Measurements from ENCODE around the gene ZNF282.
A peak's percentile ranks its signal among the peaks of the same experiment; 100 is the strongest.

ZNF282 gene

DNA sequence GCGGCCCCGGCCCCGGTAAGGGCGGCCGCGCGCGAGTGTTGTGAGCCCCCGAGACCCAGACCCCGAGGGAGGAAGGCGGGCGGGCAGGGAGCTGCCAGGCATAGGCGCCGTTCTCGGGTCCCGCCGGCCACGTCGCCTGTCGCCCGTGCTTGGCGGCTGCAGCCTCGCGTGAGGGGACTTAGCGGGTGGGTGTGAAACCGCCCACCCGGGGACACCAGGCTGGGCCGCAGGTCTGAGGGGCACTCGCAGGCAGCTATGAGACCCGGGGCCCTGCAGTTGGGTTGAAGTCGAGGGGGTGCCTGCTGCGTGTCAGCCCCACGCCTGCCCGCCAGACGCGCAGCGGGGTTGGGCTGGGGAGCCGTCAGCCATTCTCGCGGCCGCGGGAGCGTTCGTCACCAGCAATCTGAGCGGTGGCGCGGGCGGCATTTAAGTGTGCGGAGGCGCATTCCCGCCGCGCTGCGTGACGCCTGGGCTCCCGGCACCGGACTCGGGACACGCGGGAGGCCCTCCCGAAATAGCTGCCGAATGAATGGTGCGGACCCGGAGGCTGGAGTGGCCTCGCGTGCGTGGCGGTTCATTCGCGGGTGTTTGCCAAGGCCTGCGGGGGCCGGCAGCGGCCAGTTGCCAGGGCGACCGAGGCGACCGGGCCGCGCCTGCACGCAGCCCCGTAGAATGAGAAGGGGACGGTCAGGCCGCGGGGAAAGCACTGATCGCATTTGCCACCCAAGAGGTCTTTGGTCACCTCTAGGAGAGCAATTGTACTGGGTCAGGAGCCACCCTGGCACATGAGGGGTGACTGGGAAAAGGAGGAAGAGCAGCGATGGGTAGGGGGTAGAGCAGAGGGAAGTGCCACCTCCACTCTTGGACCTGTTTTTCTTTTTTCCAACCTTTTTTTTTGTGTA, 47.3 kb upstream of the ZNF282 start (continued):
- TF ChIP-seq, protein P1, sequence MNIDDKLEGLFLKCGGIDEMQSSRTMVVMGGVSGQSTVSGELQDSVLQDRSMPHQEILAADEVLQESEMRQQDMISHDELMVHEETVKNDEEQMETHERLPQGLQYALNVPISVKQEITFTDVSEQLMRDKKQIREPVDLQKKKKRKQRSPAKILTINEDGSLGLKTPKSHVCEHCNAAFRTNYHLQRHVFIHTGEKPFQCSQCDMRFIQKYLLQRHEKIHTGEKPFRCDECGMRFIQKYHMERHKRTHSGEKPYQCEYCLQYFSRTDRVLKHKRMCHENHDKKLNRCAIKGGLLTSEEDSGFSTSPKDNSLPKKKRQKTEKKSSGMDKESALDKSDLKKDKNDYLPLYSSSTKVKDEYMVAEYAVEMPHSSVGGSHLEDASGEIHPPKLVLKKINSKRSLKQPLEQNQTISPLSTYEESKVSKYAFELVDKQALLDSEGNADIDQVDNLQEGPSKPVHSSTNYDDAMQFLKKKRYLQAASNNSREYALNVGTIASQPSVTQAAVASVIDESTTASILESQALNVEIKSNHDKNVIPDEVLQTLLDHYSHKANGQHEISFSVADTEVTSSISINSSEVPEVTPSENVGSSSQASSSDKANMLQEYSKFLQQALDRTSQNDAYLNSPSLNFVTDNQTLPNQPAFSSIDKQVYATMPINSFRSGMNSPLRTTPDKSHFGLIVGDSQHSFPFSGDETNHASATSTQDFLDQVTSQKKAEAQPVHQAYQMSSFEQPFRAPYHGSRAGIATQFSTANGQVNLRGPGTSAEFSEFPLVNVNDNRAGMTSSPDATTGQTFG (tag by site-specific recombination; IDR thresholded peaks at IDR 0.05; ENCODE audit: borderline replicate concordance) = no peak; the same call in 1 of the 2 replicates
- TF ChIP-seq, protein P2, sequence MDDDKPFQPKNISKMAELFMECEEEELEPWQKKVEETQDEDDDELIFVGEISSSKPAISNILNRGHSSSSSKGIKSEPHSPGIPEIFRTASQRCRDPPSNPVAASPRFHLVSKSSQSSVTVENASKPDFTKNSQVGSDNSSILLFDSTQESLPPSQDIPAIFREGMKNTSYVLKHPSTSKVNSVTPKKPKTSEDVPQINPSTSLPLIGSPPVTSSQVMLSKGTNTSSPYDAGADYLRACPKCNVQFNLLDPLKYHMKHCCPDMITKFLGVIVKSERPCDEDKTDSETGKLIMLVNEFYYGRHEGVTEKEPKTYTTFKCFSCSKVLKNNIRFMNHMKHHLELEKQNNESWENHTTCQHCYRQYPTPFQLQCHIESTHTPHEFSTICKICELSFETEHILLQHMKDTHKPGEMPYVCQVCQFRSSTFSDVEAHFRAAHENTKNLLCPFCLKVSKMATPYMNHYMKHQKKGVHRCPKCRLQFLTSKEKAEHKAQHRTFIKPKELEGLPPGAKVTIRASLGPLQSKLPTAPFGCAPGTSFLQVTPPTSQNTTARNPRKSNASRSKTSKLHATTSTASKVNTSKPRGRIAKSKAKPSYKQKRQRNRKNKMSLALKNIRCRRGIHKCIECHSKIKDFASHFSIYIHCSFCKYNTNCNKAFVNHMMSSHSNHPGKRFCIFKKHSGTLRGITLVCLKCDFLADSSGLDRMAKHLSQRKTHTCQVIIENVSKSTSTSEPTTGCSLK (tag by site-specific recombination; IDR thresholded peaks at IDR 0.05) = no peak
- 0 out of 2 replicates have a peak, but pooled peaks have one; percentile 26 for TF ChIP-seq ZNF777 (tag by site-specific recombination; IDR thresholded peaks at IDR 0.05; ENCODE audit: borderline replicate concordance)
- no peak for TF ChIP-seq GLI2 (tag by site-specific recombination; IDR thresholded peaks at IDR 0.05; ENCODE audit: borderline replicate concordance, low read depth)
- TF ChIP-seq, protein P3, sequence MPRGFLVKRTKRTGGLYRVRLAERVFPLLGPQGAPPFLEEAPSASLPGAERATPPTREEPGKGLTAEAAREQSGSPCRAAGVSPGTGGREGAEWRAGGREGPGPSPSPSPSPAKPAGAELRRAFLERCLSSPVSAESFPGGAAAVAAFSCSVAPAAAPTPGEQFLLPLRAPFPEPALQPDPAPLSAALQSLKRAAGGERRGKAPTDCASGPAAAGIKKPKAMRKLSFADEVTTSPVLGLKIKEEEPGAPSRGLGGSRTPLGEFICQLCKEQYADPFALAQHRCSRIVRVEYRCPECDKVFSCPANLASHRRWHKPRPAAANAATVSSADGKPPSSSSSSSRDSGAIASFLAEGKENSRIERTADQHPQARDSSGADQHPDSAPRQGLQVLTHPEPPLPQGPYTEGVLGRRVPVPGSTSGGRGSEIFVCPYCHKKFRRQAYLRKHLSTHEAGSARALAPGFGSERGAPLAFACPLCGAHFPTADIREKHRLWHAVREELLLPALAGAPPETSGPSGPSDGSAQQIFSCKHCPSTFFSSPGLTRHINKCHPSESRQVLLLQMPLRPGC (tag by site-specific recombination; IDR thresholded peaks at IDR 0.05) = no peak
- TF ChIP-seq, protein P4, sequence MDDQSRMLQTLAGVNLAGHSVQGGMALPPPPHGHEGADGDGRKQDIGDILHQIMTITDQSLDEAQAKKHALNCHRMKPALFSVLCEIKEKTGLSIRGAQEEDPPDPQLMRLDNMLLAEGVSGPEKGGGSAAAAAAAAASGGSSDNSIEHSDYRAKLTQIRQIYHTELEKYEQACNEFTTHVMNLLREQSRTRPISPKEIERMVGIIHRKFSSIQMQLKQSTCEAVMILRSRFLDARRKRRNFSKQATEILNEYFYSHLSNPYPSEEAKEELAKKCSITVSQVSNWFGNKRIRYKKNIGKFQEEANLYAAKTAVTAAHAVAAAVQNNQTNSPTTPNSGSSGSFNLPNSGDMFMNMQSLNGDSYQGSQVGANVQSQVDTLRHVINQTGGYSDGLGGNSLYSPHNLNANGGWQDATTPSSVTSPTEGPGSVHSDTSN (CRISPR knock-in tag; IDR thresholded peaks at IDR 0.05) = peak; percentile 20
- TF ChIP-seq GFI1B (tag by site-specific recombination; IDR thresholded peaks at IDR 0.05) = no peak
- peak; percentile 60; the same call in 1 of the 2 replicates for TF ChIP-seq BCL11B (tag by site-specific recombination; IDR thresholded peaks at IDR 0.05; ENCODE audit: low read depth)
- TF ChIP-seq ZNF426 (tag by site-specific recombination; IDR thresholded peaks at IDR 0.05) = no peak
- TF ChIP-seq ZNF16 (tag by site-specific recombination; IDR thresholded peaks at IDR 0.05; ENCODE audit: low read depth) = no peak
- TF ChIP-seq ZNF624 (tag by site-specific recombination; IDR thresholded peaks at IDR 0.05) = no peak; the same call in 1 of the 2 replicates
- no peak for TF ChIP-seq KLF7 (tag by site-specific recombination; IDR thresholded peaks at IDR 0.05; ENCODE audit: borderline replicate concordance)
- TF ChIP-seq ZNF114 (tag by site-specific recombination; IDR thresholded peaks at IDR 0.05) = no peak
- TF ChIP-seq RBAK (tag by site-specific recombination; IDR thresholded peaks at IDR 0.05) = no peak
- no peak for TF ChIP-seq ZNF660 (tag by site-specific recombination; IDR thresholded peaks at IDR 0.05)
- no peak for TF ChIP-seq ZNF274 (IDR thresholded peaks at IDR 0.05; ENCODE audit: low read length)
- TF ChIP-seq ZNF274 (tag by site-specific recombination; IDR thresholded peaks at IDR 0.05; ENCODE audit: borderline replicate concordance) = no peak
- TF ChIP-seq ZNF214 (tag by site-specific recombination; IDR thresholded peaks at IDR 0.05; ENCODE audit: borderline replicate concordance) = no peak
- peak; percentile 47 for TF ChIP-seq GLIS1 (tag by site-specific recombination; IDR thresholded peaks at IDR 0.05)
- TF ChIP-seq ZNF10 (tag by site-specific recombination; IDR thresholded peaks at IDR 0.05) = 0 out of 2 replicates have a peak, but pooled peaks have one; percentile 24
- TF ChIP-seq ZNF629 (tag by site-specific recombination; IDR thresholded peaks at IDR 0.05) = 0 out of 2 replicates have a peak, but pooled peaks have one; percentile 43
- no peak for TF ChIP-seq BCL11A (tag by site-specific recombination; IDR thresholded peaks at IDR 0.05; ENCODE audit: low read depth)
- TF ChIP-seq, protein P5, sequence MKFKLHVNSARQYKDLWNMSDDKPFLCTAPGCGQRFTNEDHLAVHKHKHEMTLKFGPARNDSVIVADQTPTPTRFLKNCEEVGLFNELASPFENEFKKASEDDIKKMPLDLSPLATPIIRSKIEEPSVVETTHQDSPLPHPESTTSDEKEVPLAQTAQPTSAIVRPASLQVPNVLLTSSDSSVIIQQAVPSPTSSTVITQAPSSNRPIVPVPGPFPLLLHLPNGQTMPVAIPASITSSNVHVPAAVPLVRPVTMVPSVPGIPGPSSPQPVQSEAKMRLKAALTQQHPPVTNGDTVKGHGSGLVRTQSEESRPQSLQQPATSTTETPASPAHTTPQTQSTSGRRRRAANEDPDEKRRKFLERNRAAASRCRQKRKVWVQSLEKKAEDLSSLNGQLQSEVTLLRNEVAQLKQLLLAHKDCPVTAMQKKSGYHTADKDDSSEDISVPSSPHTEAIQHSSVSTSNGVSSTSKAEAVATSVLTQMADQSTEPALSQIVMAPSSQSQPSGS (tag by site-specific recombination; IDR thresholded peaks at IDR 0.05; ENCODE audit: low read depth) = no peak
- TF ChIP-seq, protein P6, sequence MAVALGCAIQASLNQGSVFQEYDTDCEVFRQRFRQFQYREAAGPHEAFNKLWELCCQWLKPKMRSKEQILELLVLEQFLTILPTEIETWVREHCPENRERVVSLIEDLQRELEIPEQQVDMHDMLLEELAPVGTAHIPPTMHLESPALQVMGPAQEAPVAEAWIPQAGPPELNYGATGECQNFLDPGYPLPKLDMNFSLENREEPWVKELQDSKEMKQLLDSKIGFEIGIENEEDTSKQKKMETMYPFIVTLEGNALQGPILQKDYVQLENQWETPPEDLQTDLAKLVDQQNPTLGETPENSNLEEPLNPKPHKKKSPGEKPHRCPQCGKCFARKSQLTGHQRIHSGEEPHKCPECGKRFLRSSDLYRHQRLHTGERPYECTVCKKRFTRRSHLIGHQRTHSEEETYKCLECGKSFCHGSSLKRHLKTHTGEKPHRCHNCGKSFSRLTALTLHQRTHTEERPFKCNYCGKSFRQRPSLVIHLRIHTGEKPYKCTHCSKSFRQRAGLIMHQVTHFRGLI (tag by site-specific recombination; IDR thresholded peaks at IDR 0.05) = peak; percentile 89
- no peak for TF ChIP-seq ZNF202 (tag by site-specific recombination; IDR thresholded peaks at IDR 0.05; ENCODE audit: borderline replicate concordance)
- no peak for TF ChIP-seq ZNF776 (tag by site-specific recombination; IDR thresholded peaks at IDR 0.05; ENCODE audit: borderline replicate concordance)
- no peak for TF ChIP-seq ZNF24 (tag by site-specific recombination; IDR thresholded peaks at IDR 0.05)
- 0 out of 2 replicates have a peak, but pooled peaks have one; percentile 0 for TF ChIP-seq ZNF677 (tag by site-specific recombination; IDR thresholded peaks at IDR 0.05)

Measured in HEK293 (cell line).